ENCODE measurements around the gene MFRP. TPM values are rescaled to one million over a fixed set of nuclear protein-coding genes. Genes with fewer than 3 reads are reported as not detected.

The MFRP gene
- total RNA-seq, 1 experiment from 2014 or later: not detected

Small RNA genes lying within 50 kb of the gene (microRNA-seq; reads per million reads assigned to microRNA genes)
- not detected for gene MIR6756 (ENCODE audit: borderline number of aligned reads)

Other genes with a start within 250 kb of the MFRP start
- gene DPAGT1, start 244.9 kb downstream of the MFRP start, total RNA-seq (2021): 59.6 to 64.6 TPM (median 63.5 TPM) in 3 replicates
- gene C2CD2L, start 239.4 kb downstream of the MFRP start, total RNA-seq (2021): 3.4 to 6.4 TPM (median 4.4 TPM) in 3 replicates
- gene HINFP, start 225.1 kb downstream of the MFRP start, total RNA-seq (2021): 34.0 to 37.1 TPM (median 35.4 TPM) in 3 replicates
- gene ABCG4, start 197.7 kb downstream of the MFRP start, total RNA-seq (2021): 1.9 to 4.4 TPM (median 2.1 TPM) in 3 replicates
- gene NLRX1, start 178.0 kb downstream of the MFRP start, total RNA-seq (2021): 19.9 to 23.2 TPM (median 20.8 TPM) in 3 replicates
- gene NHERF4, start 161.2 kb downstream of the MFRP start, total RNA-seq (2021): 0.32 to 0.59 TPM in 2 of 3 replicates, not detected in the other
- gene CBL, start 140.4 kb downstream of the MFRP start, total RNA-seq (2021): 45.6 to 47.9 TPM (median 46.7 TPM) in 3 replicates
- gene MCAM, start 29.6 kb downstream of the MFRP start, total RNA-seq (2021): 20.7 to 26.4 TPM (median 22.1 TPM) in 3 replicates
- gene RNF26, start 12.2 kb downstream of the MFRP start, total RNA-seq (2021): 90.0 to 91.1 TPM (median 90.6 TPM) in 3 replicates
- gene C1QTNF5, start 5.8 kb downstream of the MFRP start, total RNA-seq (2021): 2.0 to 3.0 TPM (median 2.2 TPM) in 3 replicates
- 7.3 to 8.2 TPM (median 8.0 TPM) in 3 replicates for gene USP2, start 35.0 kb upstream of the MFRP start, total RNA-seq (2021)
- gene THY1, start 76.5 kb upstream of the MFRP start, total RNA-seq (2021): 325 to 376 TPM (median 365 TPM) in 3 replicates